ENCODE measurements around the gene KIRREL1.

KIRREL1 gene

DNA sequence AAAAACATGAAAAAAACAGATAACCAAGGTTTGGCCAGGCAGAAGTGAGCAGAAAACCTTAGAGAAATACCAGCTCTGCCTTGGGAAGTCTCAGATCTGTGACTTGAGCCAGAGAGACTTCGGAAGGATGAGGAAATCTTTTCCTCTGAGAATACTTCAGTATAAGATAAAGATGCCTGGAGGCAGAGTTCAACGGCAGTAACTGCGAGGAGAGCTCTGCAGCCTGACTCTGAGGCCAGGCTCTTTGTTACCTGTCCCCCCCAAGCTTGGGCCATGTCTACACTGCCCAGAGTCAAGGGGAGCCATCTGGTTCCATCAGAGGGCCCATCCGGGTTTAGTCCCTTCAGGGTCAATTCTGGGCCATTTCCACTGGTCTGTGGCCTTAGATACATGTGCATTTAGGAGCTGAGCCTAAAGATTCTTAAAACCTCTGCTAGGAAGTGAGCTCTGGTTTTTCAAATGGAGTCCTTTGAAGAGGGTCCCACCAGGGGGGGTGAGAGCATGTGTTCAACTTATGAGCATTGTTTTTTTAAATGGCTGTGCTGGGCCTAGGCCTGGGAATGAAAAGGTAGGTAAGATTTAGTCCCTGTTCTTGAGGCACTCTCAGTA is 8.7 kb downstream of the KIRREL1 start:
- H3K27me3 ChIP-seq (replicated peaks; ENCODE audit: control insufficient read depth, insufficient read depth, low read length): no peaks in the 10 kb centered on the region; the same call in none of the 2 replicates
- no peak overlapping the region for H3K4me3 ChIP-seq (replicated peaks; ENCODE audit: low read depth, low read length)
- TF ChIP-seq, protein P1, sequence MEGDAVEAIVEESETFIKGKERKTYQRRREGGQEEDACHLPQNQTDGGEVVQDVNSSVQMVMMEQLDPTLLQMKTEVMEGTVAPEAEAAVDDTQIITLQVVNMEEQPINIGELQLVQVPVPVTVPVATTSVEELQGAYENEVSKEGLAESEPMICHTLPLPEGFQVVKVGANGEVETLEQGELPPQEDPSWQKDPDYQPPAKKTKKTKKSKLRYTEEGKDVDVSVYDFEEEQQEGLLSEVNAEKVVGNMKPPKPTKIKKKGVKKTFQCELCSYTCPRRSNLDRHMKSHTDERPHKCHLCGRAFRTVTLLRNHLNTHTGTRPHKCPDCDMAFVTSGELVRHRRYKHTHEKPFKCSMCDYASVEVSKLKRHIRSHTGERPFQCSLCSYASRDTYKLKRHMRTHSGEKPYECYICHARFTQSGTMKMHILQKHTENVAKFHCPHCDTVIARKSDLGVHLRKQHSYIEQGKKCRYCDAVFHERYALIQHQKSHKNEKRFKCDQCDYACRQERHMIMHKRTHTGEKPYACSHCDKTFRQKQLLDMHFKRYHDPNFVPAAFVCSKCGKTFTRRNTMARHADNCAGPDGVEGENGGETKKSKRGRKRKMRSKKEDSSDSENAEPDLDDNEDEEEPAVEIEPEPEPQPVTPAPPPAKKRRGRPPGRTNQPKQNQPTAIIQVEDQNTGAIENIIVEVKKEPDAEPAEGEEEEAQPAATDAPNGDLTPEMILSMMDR (IDR thresholded peaks at IDR 0.05; ENCODE audit: insufficient read depth, low read length, poor library complexity, severe bottlenecking): no peak
- no peaks in the 10 kb centered on the region for H3K36me3 ChIP-seq (ENCODE audit: control insufficient read depth, insufficient read depth, low read length)
- DNase-seq (ENCODE audit: extremely low read depth, insufficient read length): no peak

DNA sequence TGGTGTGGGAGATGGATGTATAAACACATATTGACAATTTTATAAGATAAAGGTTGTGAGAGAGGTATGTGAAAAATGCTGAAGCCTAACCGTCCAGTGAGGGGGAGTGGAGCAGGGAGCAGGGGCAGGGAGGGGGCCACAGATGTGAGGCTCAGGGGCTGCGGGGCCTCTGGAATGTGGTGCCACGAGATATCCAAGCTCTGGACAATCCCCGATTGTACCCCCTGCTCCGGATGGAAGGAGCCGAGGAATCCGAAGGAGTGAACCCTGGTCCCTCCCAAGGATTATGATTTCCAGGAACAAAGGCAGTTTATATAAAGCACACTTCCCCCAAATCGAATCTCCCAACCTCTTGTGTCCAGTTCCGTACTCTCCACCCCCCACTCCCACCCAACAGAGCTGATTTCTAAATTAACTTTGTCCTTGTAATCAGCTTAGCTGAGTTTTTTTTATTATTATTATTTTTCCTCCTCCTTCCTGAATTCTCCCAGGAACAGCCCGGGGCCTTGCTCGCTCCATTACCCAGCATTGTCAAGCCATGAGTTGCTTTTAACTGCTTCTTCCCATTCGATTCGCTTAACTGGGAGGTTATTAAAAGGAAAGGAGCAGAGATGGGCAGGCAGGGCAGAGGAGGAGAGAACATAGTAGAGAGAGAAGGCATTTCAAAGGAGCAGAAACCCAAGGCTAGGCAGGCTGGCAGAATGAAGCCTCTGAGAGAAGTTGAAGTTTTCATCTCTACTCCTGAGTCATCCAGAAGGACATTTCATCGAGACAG is 9.4 kb downstream of the KIRREL1 start:
- H3K27me3 ChIP-seq (replicated peaks; ENCODE audit: control insufficient read depth, insufficient read depth, low read length): no peaks in the 10 kb centered on the region; the same call in none of the 2 replicates

DNA sequence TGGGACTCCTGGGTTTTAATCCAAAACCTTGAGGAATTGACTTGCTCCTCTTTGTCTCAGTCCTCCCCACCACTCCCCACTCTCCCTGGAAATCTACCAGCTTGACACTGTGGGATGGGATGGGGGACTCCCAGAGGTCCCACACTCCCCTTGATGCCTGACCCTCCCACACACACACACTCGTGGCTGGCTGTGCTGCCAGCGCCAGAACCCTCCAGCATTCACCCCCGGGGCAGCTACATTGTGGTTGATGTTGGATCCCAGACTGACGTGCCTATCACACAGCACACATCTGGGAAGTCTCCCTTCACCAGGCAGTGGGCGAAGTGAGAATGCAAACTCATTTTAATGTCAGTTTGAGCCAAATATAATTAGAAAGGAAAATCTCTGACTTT is 10.0 kb downstream of the KIRREL1 start:
- no peak overlapping the region for H3K4me3 ChIP-seq (replicated peaks; ENCODE audit: low read depth, low read length)
- TF ChIP-seq, protein P1 (IDR thresholded peaks at IDR 0.05; ENCODE audit: insufficient read depth, low read length, poor library complexity, severe bottlenecking): no peak
- no peaks in the 10 kb centered on the region for H3K36me3 ChIP-seq (ENCODE audit: control insufficient read depth, insufficient read depth, low read length)
- no peaks in the 10 kb centered on the region; the same call in none of the 2 replicates for H3K27me3 ChIP-seq (replicated peaks; ENCODE audit: control insufficient read depth, insufficient read depth, low read length)
- DNase-seq (ENCODE audit: extremely low read depth, insufficient read length): no peak

More for the DNA sequence above, 9.4 kb downstream of the KIRREL1 start:
- TF ChIP-seq, protein P1 (IDR thresholded peaks at IDR 0.05; ENCODE audit: insufficient read depth, low read length, poor library complexity, severe bottlenecking): no peak
- Histone ChIP-seq H3K36me3 (ENCODE audit: control insufficient read depth, insufficient read depth, low read length) (no peaks in the 10 kb centered on the region), H3K4me3 (replicated peaks; ENCODE audit: low read depth, low read length) (no peak overlapping the region)
- DNase-seq (ENCODE audit: extremely low read depth, insufficient read length): no peak

DNA sequence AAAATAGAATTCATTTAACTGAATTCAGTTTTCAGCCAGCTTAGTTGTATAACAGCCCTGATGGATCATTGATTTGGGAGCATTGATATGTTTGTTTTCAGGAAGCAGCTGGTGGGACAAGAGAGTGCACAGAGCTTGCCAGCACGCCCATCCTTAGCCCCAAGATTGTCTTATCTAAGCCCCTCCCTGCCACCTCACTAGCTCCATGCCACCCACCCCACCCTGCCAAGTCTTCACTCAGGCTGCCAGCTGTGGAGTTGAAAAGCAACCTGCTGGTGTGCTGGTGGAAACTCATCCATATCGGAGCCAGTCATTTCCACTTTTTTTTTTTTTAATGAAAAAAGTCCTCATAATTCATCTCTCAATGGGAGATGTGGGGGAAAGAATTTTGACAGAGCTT is 11.8 kb downstream of the KIRREL1 start:
- Histone ChIP-seq H3K36me3 (ENCODE audit: control insufficient read depth, insufficient read depth, low read length) (no peaks in the 10 kb centered on the region), H3K27me3 (replicated peaks; ENCODE audit: control insufficient read depth, insufficient read depth, low read length) (no peaks in the 10 kb centered on the region; the same call in none of the 2 replicates), H3K4me3 (replicated peaks; ENCODE audit: low read depth, low read length) (no peak overlapping the region)
- TF ChIP-seq, protein P1 (IDR thresholded peaks at IDR 0.05; ENCODE audit: insufficient read depth, low read length, poor library complexity, severe bottlenecking): no peak
- DNase-seq (ENCODE audit: extremely low read depth, insufficient read length): no peak

DNA sequence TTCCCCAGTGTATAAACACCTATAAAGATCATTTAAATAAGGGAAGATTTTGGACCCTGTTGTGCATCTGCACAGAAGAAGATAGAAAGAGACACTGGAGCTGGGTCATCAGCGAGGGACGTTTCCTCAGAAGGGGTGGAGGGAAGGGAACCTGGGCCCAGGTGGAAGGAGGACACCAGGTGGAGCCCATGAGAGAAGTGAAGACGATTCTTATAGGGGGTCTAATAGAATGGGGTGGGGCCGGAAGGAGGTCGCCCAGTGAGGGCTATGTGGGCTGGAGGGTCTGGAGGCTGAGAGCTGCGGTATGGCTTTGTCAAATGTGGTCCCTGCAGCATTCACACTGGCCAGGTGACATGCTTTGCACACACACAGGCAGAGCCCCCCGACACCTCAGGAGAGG is 13.7 kb downstream of the KIRREL1 start:
- TF ChIP-seq, protein P1 (IDR thresholded peaks at IDR 0.05; ENCODE audit: insufficient read depth, low read length, poor library complexity, severe bottlenecking): no peak
- H3K36me3 ChIP-seq (ENCODE audit: control insufficient read depth, insufficient read depth, low read length): no peaks in the 10 kb centered on the region
- H3K27me3 ChIP-seq (replicated peaks; ENCODE audit: control insufficient read depth, insufficient read depth, low read length): no peaks in the 10 kb centered on the region; the same call in 1 of the 2 replicates
- H3K4me3 ChIP-seq (replicated peaks; ENCODE audit: low read depth, low read length): no peak overlapping the region
- no peak for DNase-seq (ENCODE audit: extremely low read depth, insufficient read length)
